HG03354 (cell line): ENCODE data around the gene TAS2R20.

ENCODE experiments used
- ATAC-seq: cut with Tn5 transposase; IDR thresholded peaks from one replicate; pipeline ENCODE4 v1.9.1; 2021; ENCODE audit warnings: mild to moderate bottlenecking; ENCODE audit not compliant: unreplicated experiment, poor library complexity, severe bottlenecking

Gene TAS2R20

DNA sequence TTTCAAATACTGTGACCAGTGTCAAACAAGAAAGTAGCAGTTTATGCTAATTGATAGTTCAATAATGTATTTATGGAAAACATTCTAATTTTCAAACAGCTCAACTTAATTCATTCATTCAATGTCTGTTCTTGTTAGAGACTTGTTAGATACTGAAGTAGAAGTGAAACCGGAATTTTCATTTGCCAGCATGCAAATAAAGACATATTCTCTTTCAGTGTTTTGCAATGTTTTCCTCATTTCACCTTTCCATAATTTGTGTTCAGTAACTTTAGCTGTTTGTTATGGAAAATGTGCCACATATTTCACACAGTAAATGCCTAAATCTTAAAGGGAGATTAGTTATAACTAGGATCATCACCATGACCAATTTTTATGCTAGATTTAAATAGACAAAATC is 32.6 kb downstream of the TAS2R20 start:
- ATAC-seq = no peak

DNA sequence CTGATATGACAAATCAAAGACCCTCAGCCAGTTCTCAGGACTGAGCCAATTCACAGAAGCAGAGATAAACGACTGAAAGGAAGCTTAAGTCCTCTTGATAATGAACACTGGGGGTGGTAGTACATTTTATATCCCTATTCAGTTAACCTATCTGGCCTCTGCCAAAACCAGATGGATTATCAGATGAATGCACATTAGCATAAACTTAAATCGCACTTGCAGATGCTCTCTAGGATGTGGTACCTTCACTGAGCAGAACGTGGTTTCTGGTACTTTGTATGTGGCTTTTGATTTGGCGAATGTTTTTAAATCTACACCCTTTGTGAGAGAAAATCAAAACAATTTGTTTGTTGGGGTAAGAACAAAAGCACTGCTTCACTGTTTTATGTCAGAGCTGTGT is 37.9 kb downstream of the TAS2R20 start:
- ATAC-seq = no peak

DNA sequence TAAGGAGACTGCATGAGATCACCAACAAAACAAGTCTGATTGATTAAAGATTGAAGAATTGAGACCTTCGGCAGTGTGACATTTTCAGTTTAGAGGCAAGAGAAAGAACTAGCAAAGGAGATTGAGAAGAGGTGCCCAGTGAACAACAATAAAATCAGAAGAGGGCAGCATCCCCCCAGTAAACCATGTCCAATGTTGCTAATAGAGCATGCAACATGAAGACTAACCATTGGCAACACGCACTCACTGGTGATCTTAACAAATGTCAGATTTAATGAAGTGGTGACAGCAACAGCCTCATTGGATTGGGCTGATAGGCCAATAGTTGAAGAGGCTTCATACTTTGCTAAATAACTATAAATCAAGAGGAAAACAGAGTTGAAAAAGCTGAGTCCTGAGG is 38.3 kb downstream of the TAS2R20 start:
- ATAC-seq = no peak

DNA sequence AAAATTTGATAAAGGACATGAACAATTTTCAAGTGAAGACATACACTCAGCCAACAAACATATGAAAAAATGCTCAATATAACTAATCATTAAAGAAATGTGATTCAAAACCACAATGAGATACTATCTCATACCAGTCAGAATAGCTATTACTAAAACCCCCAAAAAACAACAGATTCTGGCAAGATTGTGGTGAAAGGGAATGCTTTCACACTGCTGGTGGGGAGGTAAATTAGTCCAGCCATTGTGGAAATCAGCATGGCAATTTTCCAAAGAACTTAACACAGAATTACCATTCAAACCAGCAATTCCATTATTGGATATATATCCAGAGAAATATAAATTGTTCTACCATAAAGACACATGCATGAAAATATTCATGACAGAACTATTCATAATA is 40.4 kb downstream of the TAS2R20 start:
- no peak for ATAC-seq

DNA sequence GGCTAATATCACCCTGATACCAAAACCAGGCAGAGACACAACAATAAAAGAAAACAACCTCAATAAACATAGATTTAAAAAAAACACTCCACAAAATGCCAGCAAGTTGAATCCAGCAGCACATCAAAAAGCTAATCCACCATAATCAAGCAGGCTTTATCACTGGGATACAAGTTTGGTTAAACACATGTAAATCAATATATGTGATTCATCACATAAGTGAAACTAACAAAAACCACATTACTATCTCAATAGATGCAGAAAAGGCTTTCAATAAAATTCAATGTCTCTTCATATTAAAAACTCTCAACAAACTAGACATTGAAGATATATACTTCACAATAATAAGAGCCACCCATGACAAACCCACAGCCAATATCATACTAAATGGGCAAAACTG is 42.0 kb downstream of the TAS2R20 start:
- no peak for ATAC-seq

DNA sequence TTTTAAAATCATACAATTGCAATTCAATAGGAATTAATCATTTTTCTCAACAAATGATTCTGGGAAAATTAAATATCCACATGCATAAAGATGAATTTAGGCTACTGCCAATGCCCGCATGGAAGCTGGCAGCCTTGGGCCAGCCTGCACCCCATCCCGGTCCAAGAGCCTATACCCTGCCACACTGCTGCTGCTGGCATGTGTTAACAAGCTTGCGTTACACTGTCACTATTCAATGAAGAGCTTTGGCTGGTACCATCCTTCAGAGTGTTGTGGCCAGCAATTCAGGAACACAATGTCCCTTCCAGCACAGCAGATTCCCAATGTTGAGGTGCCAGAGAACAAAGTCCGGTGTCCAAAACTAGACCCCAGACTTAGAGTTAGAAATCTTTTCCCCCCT is 45.5 kb downstream of the TAS2R20 start:
- ATAC-seq = no peak
